A549 (cell line): ENCODE measurements around the gene CCDC92B. TPM values are rescaled to one million over a fixed set of nuclear protein-coding genes. Genes with fewer than 3 reads are reported as not detected.

Experiments
- ATAC-seq, 2 experiments: fragments of 200-7000 bp in 1 of 2; fragments of >200 bp in 1 of 2; cut with Nextera tagmentation in 1 of 2; cut with Tn5 transposase in 1 of 2; 3 replicates each; pipeline versions ENCODE4 v1.8.0 to v1.9.1; 2018 to 2020; ENCODE audit warnings: mild to moderate bottlenecking in 1 of 2, moderate library complexity in 1 of 2
- CTCF ChIA-PET: fragments of 300-600 bp; sonication (Branson Sonifier 250); formaldehyde crosslinking; extraction: SDS; loops from one replicate; lab custom pipeline; 2021; ENCODE audit warnings: antibody characterized with exemption, inconsistent platforms; lab: Yijun Ruan, JAX
- POLR2A ChIA-PET: fragments of 350-600 bp; formaldehyde crosslinking; extraction: SDS; loops from one replicate; lab custom pipeline; 2021; ENCODE audit warnings: antibody characterized with exemption, inconsistent platforms; lab: Yijun Ruan, JAX
- DNase-seq, 2 experiments: peaks; one replicate each; pipeline versions ENCODE4 v3.0.0 to v3.0.0-alpha.2; 2011 to 2016; ENCODE audit warnings: low read depth in 1 of 2, low spot score in 1 of 2
- FAIRE-seq: peaks from 2 replicates; lab custom pipeline; 2011; peaks lifted over from hg19 to GRCh38; lab: Jason Lieb, UNC
- H3K27ac ChIP-seq, 2 experiments: fragments of >200 bp; sonication (Bioruptor Twin); formaldehyde crosslinking; 3 replicates each; pipeline ENCODE4 v1.5.1; 2016 to 2017
- H3K4me1 ChIP-seq: fragments of >200 bp; sonication (Bioruptor Twin); formaldehyde crosslinking; 3 replicates; pipeline ENCODE4 v1.6.1; 2016
- H3K4me2 ChIP-seq: fragments of >200 bp; sonication (Bioruptor Twin); formaldehyde crosslinking; 3 replicates; pipeline ENCODE4 v1.6.1; 2016
- H3K4me3 ChIP-seq: fragments of >200 bp; sonication (Bioruptor Twin); formaldehyde crosslinking; 3 replicates; pipeline ENCODE4 v1.5.1; 2016
- H3K9me3 ChIP-seq: fragments of >200 bp; sonication (Bioruptor Twin); formaldehyde crosslinking; 3 replicates; pipeline ENCODE4 v1.6.1; 2016
- ATOH8 ChIP-seq: fragments of 250-450 bp; sonication (Bioruptor Pico); IDR thresholded peaks from 2 replicates; pipeline ENCODE4 v1.5.0; 2020; ENCODE audit warnings: low read depth, mild to moderate bottlenecking, moderate library complexity
- BHLHE40 ChIP-seq: IDR thresholded peaks from 2 replicates; pipeline ENCODE4 v1.6.1; 2012; ENCODE audit warnings: low read depth, low read length, inconsistent platforms
- CBX8 ChIP-seq: fragments of 200-600 bp; sonication (generic); IDR thresholded peaks from 2 replicates; pipeline ENCODE4 v1.6.1; 2016
- E2F6 ChIP-seq: IDR thresholded peaks from 2 replicates; pipeline ENCODE4 v1.6.1; 2012; ENCODE audit warnings: low read depth, borderline replicate concordance
- ELK1 ChIP-seq: fragments of 150-350 bp; IDR thresholded peaks from 2 replicates; pipeline ENCODE4 v1.6.1; 2014; ENCODE audit warnings: low read depth, mild to moderate bottlenecking, low read length
- EP300 ChIP-seq, 2 experiments: fragments of >200 bp; sonication (Bioruptor Twin); formaldehyde crosslinking; IDR thresholded peaks; 2 replicates in 1 of 2; 3 replicates in 1 of 2; pipeline ENCODE4 v1.6.1; 2016 to 2017
- FOXS1 ChIP-seq: fragments of 250-450 bp; sonication (Bioruptor Pico); IDR thresholded peaks from 2 replicates; pipeline ENCODE4 v1.5.0; 2020; ENCODE audit warnings: mild to moderate bottlenecking, moderate library complexity
- HDAC2 ChIP-seq: fragments of 200-600 bp; sonication (generic); IDR thresholded peaks from 2 replicates; pipeline ENCODE4 v1.6.1; 2016
- HEYL ChIP-seq: fragments of 250-450 bp; sonication (Bioruptor Pico); IDR thresholded peaks from 2 replicates; pipeline ENCODE4 v1.8.0; 2021; ENCODE audit warnings: mild to moderate bottlenecking, moderate library complexity
- HMGXB4 ChIP-seq: fragments of 250-450 bp; sonication (Bioruptor Pico); IDR thresholded peaks from 2 replicates; pipeline ENCODE4 v1.5.0; 2021; ENCODE audit warnings: mild to moderate bottlenecking, moderate library complexity, borderline replicate concordance
- HOXA7 ChIP-seq: fragments of 250-450 bp; sonication (Bioruptor Pico); IDR thresholded peaks from 2 replicates; pipeline ENCODE4 v1.5.0; 2020; ENCODE audit warnings: mild to moderate bottlenecking, moderate library complexity
- JUNB ChIP-seq: fragments of >200 bp; sonication (Bioruptor Twin); formaldehyde crosslinking; IDR thresholded peaks from 2 replicates; pipeline ENCODE4 v1.6.1; 2016
- NR3C1 ChIP-seq: fragments of >200 bp; sonication (Bioruptor Twin); formaldehyde crosslinking; IDR thresholded peaks from 3 replicates; pipeline ENCODE4 v1.6.1; 2017
- POLR2AphosphoS2 ChIP-seq: conservative IDR thresholded peaks from 2 replicates; pipeline ENCODE4 v1.6.1; 2012; ENCODE audit warnings: low read length, improper control_type of control experiment, inconsistent platforms
- RCOR1 ChIP-seq: fragments of 150-350 bp; IDR thresholded peaks from 2 replicates; pipeline ENCODE4 v1.6.1; 2014; ENCODE audit warnings: antibody characterized with exemption, low read length, low read depth
- RFX5 ChIP-seq: fragments of 450-650 bp; IDR thresholded peaks from 2 replicates; pipeline ENCODE4 v1.7.1; 2014; ENCODE audit warnings: antibody characterized with exemption, mild to moderate bottlenecking, moderate library complexity
- SREBF2 ChIP-seq: fragments of 450-650 bp; IDR thresholded peaks from 2 replicates; pipeline ENCODE4 v1.6.1; 2014; ENCODE audit warnings: mild to moderate bottlenecking, moderate library complexity
- TP53 ChIP-seq: fragments of 250-450 bp; sonication (Bioruptor Pico); IDR thresholded peaks from 2 replicates; pipeline ENCODE4 v1.5.0; 2021; ENCODE audit warnings: mild to moderate bottlenecking, moderate library complexity
- USF2 ChIP-seq: fragments of 450-650 bp; IDR thresholded peaks from 2 replicates; pipeline ENCODE4 v1.6.1; 2014; ENCODE audit warnings: antibody characterized with exemption
- ZNF302 ChIP-seq: fragments of 250-450 bp; sonication (Bioruptor Pico); IDR thresholded peaks from 2 replicates; pipeline ENCODE4 v1.9.0; 2021; ENCODE audit warnings: inconsistent platforms, mild to moderate bottlenecking, moderate library complexity
- ZSCAN20 ChIP-seq: fragments of 250-450 bp; sonication (Bioruptor Pico); IDR thresholded peaks from 2 replicates; pipeline ENCODE4 v1.8.0; 2022; ENCODE audit warnings: mild to moderate bottlenecking, moderate library complexity
- WGBS: methylation state at CpG from one replicate; pipeline ENCODE4 v1.1.6; 2017; ENCODE audit errors: missing lambda C conversion rate; 5-methylcytosine and 5-hydroxymethylcytosine counted together
- polyA plus RNA-seq, 4 experiments: library from polyadenylated mRNA; depleted of rRNA in 3 of 4; stranded (reverse); fragments of >200 nt; fragmentation: RNase III in 1 of 4; extraction: RNeasy Plus Mini Kit Qiagen cat#74134 plus additional on column Dnase treatment in 1 of 4; gene quantifications; 2 replicates in 3 of 4; 3 replicates in 1 of 4; pipeline ENCODE4 v1.2.3, GENCODE V29; 2011 to 2017

The CCDC92B gene
- polyA plus RNA-seq, 2 of the 4 experiments (the other 2 are of a cell fraction): 0.05 to 0.08 TPM

- H3K9me3 ChIP-seq: no peaks in the 10 kb centered on the region
- 89% methylated on average over 22 of the region's 22 CpGs for WGBS
- no peak overlapping the region for H3K4me3 ChIP-seq
- peaks cover 15% of the 10 kb centered on the region for H3K4me1 ChIP-seq
- no peak for TF ChIP-seq BHLHE40
- no peak for TF ChIP-seq POLR2AphosphoS2
- TF ChIP-seq CBX8: no peak
- no peak for TF ChIP-seq NR3C1
- TF ChIP-seq HMGXB4: no peak
- TF ChIP-seq EP300 (IDR thresholded peaks at IDR 0.05): no peak
- no peak for TF ChIP-seq FOXS1 (CRISPR knock-in tag)
- no peak for DNase-seq
- H3K27ac ChIP-seq: no peak overlapping the region
- no peak for FAIRE-seq
- ChIA-PET CTCF (interaction anchor here (0.5 to 2.0 kb wide), 5 partner anchors 14 to 518 kb away, joined by 3 to 5 read pairs (median 3); no protein-coding TSS in a partner anchor), POLR2A (no interaction called here)
- no peak for ATAC-seq
- H3K4me2 ChIP-seq: no peak overlapping the region
Measured at GRCh38 chr17:2701996-2702741, 47.3 kb downstream of the CCDC92B start.

- ChIA-PET CTCF (interaction anchor here (0.6 to 2.0 kb wide), 5 partner anchors 13 to 319 kb away, joined by 3 to 5 read pairs (median 3); no protein-coding TSS in a partner anchor), POLR2A (no interaction called here)
- no peak overlapping the region for H3K4me3 ChIP-seq
- no peak for ATAC-seq
- WGBS: 93% methylated on average over 34 of the region's 41 CpGs
- no peak overlapping the region for H3K4me2 ChIP-seq
- no peaks in the 10 kb centered on the region for H3K9me3 ChIP-seq
- no peak for DNase-seq
- peaks cover 10% of the 10 kb centered on the region for H3K4me1 ChIP-seq
- TF ChIP-seq ZSCAN20: no peak
- FAIRE-seq: no peak
- H3K27ac ChIP-seq: no peak overlapping the region
Measured at GRCh38 chr17:2701161-2701995, 48.1 kb downstream of the CCDC92B start.

GRCh38 chr17:2700491-2701141, 48.8 kb downstream of the CCDC92B start:
- no peak for TF ChIP-seq TP53 (CRISPR knock-in tag)
- no peak for TF ChIP-seq HDAC2
- no peak for TF ChIP-seq ZNF302 (CRISPR knock-in tag)
- TF ChIP-seq ATOH8: no peak
- no peak for TF ChIP-seq USF2
- TF ChIP-seq JUNB: no peak
- TF ChIP-seq E2F6: no peak
- no peak for TF ChIP-seq HMGXB4
- TF ChIP-seq HEYL: no peak
- TF ChIP-seq RCOR1: no peak
- TF ChIP-seq ELK1: no peak
- no peak for TF ChIP-seq HOXA7 (CRISPR knock-in tag)
- TF ChIP-seq SREBF2: no peak
- no peak for TF ChIP-seq RFX5
- Histone ChIP-seq H3K9me3 (no peaks in the 10 kb centered on the region), H3K4me2 (no peak overlapping the region), H3K4me3 (no peak overlapping the region), H3K27ac (no peak overlapping the region), H3K4me1 (peaks cover 2% of the 10 kb centered on the region)
- DNase-seq (no peak), FAIRE-seq (no peak), ATAC-seq (no peak)
- POLR2A ChIA-PET: no interaction called here
- 93% methylated on average over 16 of the region's 27 CpGs for WGBS
- CTCF ChIA-PET: interaction anchor here (0.9 to 2.0 kb wide), 2 partner anchors 12 to 318 kb away, joined by 3 to 5 read pairs; no protein-coding TSS in a partner anchor
